ENCODE results near the gene TRIM65. TPM values are rescaled to one million over a fixed set of nuclear protein-coding genes. Genes with fewer than 3 reads are reported as not detected.

The TRIM65 gene
- total and polyA plus RNA-seq, 2 experiments from 2014 or later = 13.8 to 54.0 TPM

DNA sequence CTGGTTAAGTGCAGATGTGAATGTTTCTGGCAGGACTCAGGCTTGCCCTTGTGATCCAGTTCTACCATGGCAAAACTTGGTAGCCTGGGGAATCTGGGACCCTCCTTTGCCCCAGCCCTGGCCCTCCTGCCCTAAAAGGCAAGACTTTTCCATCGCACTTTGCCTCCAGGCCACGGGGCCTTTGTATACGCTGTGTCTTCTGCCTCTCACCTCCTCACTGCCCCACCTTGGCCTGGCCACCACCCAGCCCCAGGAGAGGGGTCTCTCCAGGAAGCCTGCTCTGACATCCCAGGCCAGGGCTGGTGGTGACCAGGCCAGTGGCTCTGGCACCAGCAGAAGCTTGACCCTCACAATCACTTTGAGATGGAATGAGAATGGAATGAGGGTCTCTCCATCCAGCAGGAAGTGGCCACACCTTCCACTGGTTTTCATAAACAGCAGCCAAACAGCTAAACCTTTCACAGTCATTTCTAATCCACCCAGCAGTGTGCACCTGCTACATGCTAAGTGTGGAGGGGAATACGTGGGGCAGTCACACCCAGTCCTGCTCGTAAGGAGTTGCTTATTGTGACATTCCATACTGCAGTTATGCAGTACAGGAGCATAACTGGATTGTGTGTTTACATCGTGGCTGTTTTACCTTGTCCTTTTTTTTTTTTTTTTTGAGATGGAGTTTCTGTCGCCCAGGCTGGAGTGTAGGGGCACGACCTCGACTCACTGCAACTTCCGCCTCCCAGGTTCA lies 9.6 kb upstream of the TRIM65 start (continued):
- TF ChIP-seq, protein P1, sequence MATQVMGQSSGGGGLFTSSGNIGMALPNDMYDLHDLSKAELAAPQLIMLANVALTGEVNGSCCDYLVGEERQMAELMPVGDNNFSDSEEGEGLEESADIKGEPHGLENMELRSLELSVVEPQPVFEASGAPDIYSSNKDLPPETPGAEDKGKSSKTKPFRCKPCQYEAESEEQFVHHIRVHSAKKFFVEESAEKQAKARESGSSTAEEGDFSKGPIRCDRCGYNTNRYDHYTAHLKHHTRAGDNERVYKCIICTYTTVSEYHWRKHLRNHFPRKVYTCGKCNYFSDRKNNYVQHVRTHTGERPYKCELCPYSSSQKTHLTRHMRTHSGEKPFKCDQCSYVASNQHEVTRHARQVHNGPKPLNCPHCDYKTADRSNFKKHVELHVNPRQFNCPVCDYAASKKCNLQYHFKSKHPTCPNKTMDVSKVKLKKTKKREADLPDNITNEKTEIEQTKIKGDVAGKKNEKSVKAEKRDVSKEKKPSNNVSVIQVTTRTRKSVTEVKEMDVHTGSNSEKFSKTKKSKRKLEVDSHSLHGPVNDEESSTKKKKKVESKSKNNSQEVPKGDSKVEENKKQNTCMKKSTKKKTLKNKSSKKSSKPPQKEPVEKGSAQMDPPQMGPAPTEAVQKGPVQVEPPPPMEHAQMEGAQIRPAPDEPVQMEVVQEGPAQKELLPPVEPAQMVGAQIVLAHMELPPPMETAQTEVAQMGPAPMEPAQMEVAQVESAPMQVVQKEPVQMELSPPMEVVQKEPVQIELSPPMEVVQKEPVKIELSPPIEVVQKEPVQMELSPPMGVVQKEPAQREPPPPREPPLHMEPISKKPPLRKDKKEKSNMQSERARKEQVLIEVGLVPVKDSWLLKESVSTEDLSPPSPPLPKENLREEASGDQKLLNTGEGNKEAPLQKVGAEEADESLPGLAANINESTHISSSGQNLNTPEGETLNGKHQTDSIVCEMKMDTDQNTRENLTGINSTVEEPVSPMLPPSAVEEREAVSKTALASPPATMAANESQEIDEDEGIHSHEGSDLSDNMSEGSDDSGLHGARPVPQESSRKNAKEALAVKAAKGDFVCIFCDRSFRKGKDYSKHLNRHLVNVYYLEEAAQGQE (IDR thresholded peaks at IDR 0.05; ENCODE audit: unreplicated experiment) = no peak
- TF ChIP-seq EZH2 (IDR thresholded peaks at IDR 0.05; ENCODE audit: low read depth, unreplicated experiment) (no peak), STAT1 (IDR thresholded peaks at IDR 0.05; ENCODE audit: unreplicated experiment) (no peak), JUNB (IDR thresholded peaks at IDR 0.05; ENCODE audit: unreplicated experiment) (no peak), EZH2phosphoT487 (IDR thresholded peaks at IDR 0.05; ENCODE audit: unreplicated experiment) (no peak)

DNA sequence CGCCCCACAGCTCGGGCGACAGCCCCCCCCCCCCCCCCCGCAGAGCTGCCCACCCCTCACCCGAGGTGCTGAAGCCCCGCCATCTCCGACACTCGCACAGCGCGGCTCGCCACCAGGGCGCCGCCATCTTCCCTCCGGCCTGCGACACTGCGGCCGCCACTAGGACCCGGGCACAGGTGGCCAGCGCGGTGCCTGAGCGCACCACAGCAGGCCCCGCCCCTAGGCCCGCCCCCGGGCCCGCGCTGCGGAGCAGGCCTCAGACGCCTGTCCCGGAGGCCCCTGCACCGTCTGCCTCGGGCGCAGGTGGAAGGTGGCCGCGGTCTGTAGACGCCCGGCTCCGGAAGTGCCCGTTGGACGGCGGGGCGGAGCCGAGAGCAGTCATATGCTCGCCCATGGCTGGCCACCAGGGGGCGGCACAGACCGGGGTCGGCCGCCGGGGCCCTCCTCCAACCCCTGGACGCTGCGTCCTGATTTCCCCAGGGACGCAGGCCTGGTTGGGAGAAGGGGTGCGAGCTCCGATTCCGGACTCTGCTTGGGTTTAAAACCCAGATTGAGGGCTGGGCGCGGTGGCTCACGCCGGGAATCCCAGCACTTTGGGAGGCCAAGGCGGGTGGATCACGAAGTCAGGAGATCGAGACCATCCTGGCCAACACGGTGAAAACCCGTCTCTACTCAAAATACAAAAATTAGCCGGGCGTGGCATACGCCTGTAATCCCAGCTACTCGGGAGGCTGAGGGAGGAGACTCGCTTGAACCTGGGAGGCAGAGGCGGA lies 8.2 kb upstream of the TRIM65 start, which contains the start of gene MRPL38:
MRPL38 (minus strand) TSS at position 136 of the 773 bp plus-strand sequence; CDS start at position 127, 9 bp downstream.
- H3K4me3 Mint-ChIP-seq = peak within 1 kb of the TSS; percentile 87
- H3K9me3 Mint-ChIP-seq = no peaks in the 10 kb centered on the region
- H3K36me3 ChIP-seq (ENCODE audit: insufficient read depth) = peaks cover 9% of the 10 kb centered on the region
- H3K27me3 ChIP-seq (ENCODE audit: insufficient read depth) = no peaks in the 10 kb centered on the region
- H3K27ac ChIP-seq (ENCODE audit: low read depth) = peak within 1 kb of the TSS; percentile 59; the same call in 1 of the 2 replicates
- H3K36me3 Mint-ChIP-seq (ENCODE audit: low read depth) = peaks cover 22% of the 10 kb centered on the region
- H3K27ac Mint-ChIP-seq = peak within 1 kb of the TSS; percentile 88
- peaks cover 15% of the 10 kb centered on the region for H3K79me2 ChIP-seq (replicated peaks; ENCODE audit: insufficient read depth)
- peak within 1 kb of the TSS; percentile 99 for H3K4me2 ChIP-seq
- 0 out of 2 replicates have a peak within 1 kb of the TSS, but pooled peaks have one; percentile 73 for H2AFZ ChIP-seq
- H3K27me3 Mint-ChIP-seq (ENCODE audit: insufficient read depth, low read depth, poor library complexity) = peaks cover 7% of the 10 kb centered on the region
- ATAC-seq (peak; percentile 96), DNase-seq (ENCODE audit: low spot score) (peak; percentile 93)
- H3K9me2 ChIP-seq (ENCODE audit: insufficient read depth) = no peaks in the 10 kb centered on the region
- H4K20me1 ChIP-seq (replicated peaks; ENCODE audit: insufficient read depth) = peaks cover 6% of the 10 kb centered on the region; the same call in 1 of the 2 replicates
- peak within 1 kb of the TSS; percentile 86 for H3K4me3 ChIP-seq
- H3F3A ChIP-seq (replicated peaks; ENCODE audit: low read depth) = peaks cover 26% of the 10 kb centered on the region
- H3K4me1 ChIP-seq (ENCODE audit: insufficient read depth) = peaks cover 8% of the 10 kb centered on the region
- H3K4me1 Mint-ChIP-seq = no peaks in the 10 kb centered on the region
- TF ChIP-seq, protein P2, sequence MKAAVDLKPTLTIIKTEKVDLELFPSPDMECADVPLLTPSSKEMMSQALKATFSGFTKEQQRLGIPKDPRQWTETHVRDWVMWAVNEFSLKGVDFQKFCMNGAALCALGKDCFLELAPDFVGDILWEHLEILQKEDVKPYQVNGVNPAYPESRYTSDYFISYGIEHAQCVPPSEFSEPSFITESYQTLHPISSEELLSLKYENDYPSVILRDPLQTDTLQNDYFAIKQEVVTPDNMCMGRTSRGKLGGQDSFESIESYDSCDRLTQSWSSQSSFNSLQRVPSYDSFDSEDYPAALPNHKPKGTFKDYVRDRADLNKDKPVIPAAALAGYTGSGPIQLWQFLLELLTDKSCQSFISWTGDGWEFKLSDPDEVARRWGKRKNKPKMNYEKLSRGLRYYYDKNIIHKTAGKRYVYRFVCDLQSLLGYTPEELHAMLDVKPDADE (IDR thresholded peaks at IDR 0.05) = no peak; the same call in 1 of the 2 replicates
- TF ChIP-seq CREB1 (CRISPR knock-in tag; IDR thresholded peaks at IDR 0.05; ENCODE audit: low read depth) (peak; percentile 52), JUNB (IDR thresholded peaks at IDR 0.05; ENCODE audit: unreplicated experiment) (no peak), STAT1 (IDR thresholded peaks at IDR 0.05; ENCODE audit: unreplicated experiment) (no peak), ZNF331 (CRISPR knock-in tag; IDR thresholded peaks at IDR 0.05; ENCODE audit: low read depth) (no peak), ZNF114 (CRISPR knock-in tag; IDR thresholded peaks at IDR 0.05) (no peak), POLR2AphosphoS5 (IDR thresholded peaks at IDR 0.05; ENCODE audit: low read depth) (peak; percentile 74), EZH2 (IDR thresholded peaks at IDR 0.05; ENCODE audit: low read depth, unreplicated experiment) (no peak), EZH2phosphoT487 (IDR thresholded peaks at IDR 0.05; ENCODE audit: unreplicated experiment) (no peak)
- TF ChIP-seq, protein P3, sequence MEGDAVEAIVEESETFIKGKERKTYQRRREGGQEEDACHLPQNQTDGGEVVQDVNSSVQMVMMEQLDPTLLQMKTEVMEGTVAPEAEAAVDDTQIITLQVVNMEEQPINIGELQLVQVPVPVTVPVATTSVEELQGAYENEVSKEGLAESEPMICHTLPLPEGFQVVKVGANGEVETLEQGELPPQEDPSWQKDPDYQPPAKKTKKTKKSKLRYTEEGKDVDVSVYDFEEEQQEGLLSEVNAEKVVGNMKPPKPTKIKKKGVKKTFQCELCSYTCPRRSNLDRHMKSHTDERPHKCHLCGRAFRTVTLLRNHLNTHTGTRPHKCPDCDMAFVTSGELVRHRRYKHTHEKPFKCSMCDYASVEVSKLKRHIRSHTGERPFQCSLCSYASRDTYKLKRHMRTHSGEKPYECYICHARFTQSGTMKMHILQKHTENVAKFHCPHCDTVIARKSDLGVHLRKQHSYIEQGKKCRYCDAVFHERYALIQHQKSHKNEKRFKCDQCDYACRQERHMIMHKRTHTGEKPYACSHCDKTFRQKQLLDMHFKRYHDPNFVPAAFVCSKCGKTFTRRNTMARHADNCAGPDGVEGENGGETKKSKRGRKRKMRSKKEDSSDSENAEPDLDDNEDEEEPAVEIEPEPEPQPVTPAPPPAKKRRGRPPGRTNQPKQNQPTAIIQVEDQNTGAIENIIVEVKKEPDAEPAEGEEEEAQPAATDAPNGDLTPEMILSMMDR (conservative IDR thresholded peaks at IDR 0.05; ENCODE audit: low read depth in 2 of 2) = peak; percentile 75 to 92
- TF ChIP-seq, protein P1 (IDR thresholded peaks at IDR 0.05; ENCODE audit: unreplicated experiment) = no peak
